GM18858 (cell line): ENCODE results near the gene CDC27.
"Not testable (repeated sequence)": the region's sequence is repeated elsewhere in the genome, so short reads cannot be mapped to it uniquely, and the experiment has no call there.

ENCODE experiments used
- ATAC-seq: cut with Tn5 transposase; IDR thresholded peaks from one replicate; pipeline ENCODE4 v1.9.1; 2021; ENCODE audit not compliant: unreplicated experiment

Gene CDC27

DNA sequence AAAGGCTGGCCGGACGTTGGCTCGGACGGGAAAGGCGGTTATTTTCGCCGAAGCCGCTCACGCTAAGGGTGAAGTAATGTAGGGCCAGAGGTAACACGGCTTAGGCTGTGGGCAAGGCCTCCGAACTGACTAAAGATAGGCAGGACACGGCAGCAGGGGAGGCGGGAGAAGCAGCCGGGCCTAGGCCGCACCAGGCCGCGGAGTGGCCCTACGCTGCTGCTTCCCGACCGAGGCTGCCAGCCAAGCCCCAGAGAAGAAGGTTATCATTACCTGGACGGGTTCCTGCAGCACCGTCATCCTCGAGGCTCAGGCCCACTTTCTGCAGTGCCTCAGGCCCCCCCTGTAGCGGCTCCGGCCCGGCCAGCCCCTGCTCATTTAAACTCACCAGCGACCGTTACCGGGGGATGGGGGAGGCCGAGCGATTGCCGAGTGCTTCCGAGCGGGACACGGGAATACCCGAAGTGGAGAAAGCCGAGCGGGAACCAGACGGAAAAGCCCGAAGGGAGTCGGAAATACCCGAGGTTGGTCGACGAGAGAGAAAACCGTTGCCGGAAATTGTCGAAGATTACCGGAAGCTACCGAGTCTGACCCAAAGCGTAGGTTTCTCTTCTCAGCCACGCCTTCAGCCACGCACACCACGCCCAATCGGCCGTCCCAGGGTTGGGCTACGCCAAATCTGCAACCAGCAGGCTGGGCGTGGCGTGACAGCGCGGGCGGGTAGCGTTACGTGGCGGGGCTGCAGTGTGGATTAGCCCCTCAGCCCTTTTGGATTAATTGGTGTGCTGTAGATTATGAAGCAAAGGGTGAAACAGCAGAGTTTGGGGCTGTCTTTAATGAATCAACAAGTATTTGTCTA is at the start of gene CDC27:
Gene CDC27 (minus strand): TSS at position 420 of the 856 bp plus-strand sequence. CDS start 123 bp downstream, at position 297.
- ATAC-seq, result peak; percentile 74

GRCh38 chr17:47238321-47239010 is 49.4 kb upstream of the CDC27 start:
- no peak for ATAC-seq

DNA sequence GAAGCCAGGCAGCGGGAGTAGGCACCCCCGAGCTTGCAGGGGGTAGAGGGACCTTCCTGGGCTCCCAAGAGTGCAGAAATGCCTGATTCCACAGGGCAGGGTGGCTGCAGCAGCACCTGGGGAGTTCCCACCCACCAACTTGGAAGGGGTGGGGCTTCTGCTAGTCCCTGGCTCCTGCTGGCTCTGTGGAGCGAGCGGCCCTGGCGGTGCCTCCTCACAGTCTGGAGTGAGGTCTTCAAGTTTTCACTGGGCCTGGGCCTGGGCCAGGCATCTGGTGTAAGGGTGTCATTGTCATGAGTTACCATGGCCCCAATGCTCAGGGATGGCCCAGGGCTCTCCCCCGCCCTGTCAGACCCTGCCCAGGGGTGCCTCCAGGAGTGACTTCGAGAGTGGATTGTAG is 48.7 kb upstream of the CDC27 start:
- ATAC-seq, result no peak

- no peak for ATAC-seq
Measured at GRCh38 chr17:47235923-47236322, 46.8 kb upstream of the CDC27 start.

DNA sequence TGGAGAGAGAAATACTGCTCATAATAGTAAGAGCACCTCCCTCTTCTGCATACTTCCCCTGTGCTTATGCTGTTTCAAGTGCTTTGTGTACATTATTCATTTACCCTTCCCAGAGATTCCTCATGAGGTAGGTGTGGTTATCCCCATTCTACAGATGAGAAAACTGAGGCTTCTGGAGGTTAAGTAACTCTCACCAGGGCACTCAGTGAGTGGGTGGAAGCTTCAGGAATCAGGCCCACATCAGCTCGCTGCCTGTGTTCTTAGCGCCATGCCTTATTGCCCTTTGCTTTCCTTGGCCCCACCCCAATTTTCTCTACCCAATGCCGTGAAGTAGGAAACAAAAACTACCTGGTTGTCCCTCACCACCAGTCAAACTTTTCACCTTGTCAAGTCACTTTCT is 46.4 kb upstream of the CDC27 start:
- no peak for ATAC-seq

DNA sequence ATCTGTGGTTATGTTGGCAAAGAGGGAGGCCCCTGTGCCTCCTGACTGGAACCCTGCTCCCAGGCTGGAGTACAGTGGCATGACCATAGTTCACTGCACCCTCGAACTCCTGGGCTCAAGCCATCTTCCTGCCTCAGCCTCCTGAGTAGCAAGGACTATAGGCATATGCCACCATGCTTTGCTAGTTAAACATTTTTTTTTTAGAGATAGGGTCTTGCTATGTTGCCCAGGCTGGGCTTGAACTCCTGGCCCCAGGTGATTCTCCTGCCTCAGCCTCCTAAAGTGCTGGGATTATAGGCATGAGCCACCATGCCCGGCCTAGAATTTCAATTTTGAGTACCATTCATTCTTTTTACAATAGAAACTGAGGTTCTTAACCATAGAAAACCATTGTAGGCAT is 43.4 kb upstream of the CDC27 start:
- ATAC-seq, result no peak

GRCh38 chr17:47231866-47232265 is 42.8 kb upstream of the CDC27 start:
- ATAC-seq, result no peak

DNA sequence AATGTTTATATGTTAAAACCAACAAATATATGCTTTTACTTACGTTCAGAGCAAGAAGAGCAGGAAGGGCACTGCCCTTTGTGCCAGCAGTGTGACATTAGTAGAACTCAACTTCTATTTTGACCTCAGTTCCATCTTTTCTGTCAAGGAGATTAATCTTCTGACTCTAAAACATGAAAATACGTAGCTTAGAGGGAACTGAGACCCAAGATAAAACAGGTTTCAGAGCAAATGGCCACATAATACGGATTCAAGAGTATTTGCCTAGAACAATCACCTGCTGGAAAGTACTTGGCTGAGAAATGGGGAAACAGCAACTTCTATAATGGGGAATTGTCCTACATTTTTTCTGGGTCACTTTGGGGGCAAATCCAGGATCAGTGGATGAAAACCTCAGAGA is 42.2 kb upstream of the CDC27 start:
- ATAC-seq, result no peak

DNA sequence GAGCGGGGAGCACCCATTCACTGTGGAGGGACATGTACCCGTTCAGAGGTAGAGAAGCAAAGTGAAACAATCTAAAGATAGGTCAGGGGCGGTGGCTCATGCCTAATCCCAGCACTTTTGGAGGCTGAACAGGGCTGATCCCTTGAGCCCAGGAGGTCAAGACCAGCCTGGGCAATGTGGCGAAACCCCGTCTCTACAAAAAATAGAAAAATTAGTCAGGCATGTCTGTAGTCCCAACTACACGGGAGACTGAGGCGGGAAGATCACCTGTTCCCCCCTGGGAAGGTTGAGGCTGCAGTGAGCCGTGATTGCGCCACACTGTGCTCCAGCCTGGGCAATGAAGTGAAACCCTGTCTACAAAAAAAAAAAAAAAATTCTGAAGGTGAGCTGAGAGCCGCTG is 41.8 kb upstream of the CDC27 start:
- no peak for ATAC-seq

DNA sequence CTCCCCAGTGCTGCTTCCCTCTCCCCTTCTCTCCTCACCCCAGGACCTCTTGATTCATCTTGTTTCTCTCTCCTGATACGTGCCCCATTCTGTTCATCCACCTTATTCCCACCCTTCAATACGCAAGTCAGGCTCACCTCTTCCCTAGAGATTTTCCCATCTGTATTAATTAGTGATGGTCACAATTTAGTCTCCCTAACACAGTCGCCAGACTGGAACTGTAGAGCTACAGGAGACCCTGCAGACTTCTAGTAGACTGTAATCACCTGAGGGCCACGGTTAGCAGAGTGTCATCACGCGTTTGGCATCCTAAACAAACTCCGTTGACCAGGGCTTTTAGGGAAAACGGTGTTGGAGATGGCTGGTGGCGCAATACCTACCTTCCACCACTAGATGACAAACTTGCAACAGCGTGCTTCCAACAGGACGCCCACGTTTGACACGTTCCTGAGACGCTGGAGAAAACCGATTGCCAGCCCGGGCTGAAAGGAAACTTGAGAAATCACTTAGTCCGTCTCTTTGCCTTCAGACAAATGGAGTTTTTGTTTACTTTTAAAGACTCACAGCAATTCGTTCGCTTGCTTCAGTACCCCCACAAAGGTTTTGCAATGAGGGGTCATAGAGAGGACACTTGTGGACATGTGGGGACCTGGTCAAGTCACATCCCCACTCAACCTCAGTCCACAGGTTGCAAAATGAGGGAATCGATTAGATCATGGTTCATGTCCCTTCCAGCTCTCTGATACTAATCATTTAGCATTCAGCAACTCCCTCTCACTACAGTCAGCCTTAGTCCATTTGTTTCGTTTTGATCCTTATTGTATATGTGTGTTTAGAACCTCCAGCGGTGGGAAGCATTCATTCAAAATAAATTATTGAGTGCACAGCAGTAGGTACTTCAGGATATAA is 40.7 kb upstream of the CDC27 start:
- ATAC-seq, result no peak

- no peak for ATAC-seq
Measured at GRCh38 chr17:47227862-47228261, 38.8 kb upstream of the CDC27 start.

GRCh38 chr17:47225911-47226688 is 37.0 kb upstream of the CDC27 start:
- no peak for ATAC-seq

- ATAC-seq, result no peak
Measured at GRCh38 chr17:47225436-47225858, 36.4 kb upstream of the CDC27 start.

DNA sequence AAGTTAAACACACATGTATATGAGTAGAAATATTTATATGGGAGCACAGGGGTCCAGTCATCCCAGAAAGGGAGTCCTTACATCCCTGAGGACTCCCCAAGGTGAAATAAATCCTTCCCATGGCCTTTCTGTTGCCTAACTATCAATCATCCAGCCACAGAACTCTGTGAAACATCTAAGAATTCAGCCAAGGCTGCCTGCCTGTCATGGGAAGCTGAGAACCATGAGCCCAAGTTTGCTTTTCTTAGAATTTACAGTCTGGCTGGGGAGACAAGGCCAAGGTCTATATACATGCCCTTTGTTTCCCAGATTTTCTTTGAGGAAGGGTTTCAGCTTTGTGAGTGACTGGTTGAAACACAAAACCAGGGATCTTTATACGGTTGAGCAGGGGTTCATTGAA is 35.9 kb upstream of the CDC27 start:
- ATAC-seq, result no peak

DNA sequence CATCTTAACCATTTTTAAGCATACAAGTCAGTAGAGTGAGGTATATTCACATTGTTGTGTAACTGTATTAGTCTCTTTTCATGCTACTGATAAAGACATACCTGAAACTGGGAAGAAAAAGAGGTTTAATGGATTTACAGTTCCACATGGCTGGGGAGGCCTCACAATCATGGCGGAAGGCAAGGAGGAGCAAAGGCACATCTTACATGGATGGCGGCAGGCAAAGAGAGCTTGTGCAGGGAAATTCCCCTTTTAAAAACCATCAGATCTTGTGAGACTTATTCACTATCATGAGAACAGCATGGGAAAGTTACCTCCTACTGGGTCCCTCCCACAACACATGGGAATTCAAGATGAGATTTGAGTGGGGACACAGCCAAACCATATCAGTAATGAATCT is 35.0 kb upstream of the CDC27 start:
- not testable (repeated sequence) for ATAC-seq

- no peak for ATAC-seq
Measured at GRCh38 chr17:47223460-47223859, 34.4 kb upstream of the CDC27 start.

GRCh38 chr17:47223007-47223406 is 33.9 kb upstream of the CDC27 start:
- no peak for ATAC-seq

DNA sequence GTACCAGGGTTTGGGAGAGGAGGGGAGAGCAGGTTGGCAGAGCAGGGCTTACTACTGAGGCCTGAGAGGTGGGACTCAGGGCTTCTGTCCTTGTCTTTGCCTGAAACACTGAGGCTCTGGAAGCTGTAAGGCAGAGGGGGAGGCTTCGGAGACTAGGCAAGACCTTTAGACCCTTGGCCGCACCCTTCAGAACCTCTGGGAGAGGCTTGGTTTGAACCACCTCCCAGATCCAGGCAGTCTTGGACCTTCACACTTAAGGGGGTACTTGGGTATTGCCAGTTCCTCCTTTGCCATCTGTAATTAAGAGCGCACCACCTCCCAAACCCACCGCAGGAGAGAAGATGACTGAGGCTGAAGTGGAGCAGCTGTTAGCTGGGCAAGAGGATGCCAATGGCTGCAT is 33.0 kb upstream of the CDC27 start:
- no peak for ATAC-seq

- no peak for ATAC-seq
Measured at GRCh38 chr17:47221154-47221553, 32.1 kb upstream of the CDC27 start.

- ATAC-seq, result no peak
Measured at GRCh38 chr17:47220531-47220999, 31.5 kb upstream of the CDC27 start.
